Neuronal stem cell (in vitro differentiated cells): Measurements from ENCODE around the gene PARP14.
A peak's percentile ranks its signal among the peaks of the same experiment; 100 is the strongest.
"Not testable (repeated sequence)": the region's sequence is repeated elsewhere in the genome, so short reads cannot be mapped to it uniquely, and the experiment has no call there.

Experiments
- DNase-seq: peaks from one replicate; pipeline ENCODE4 v3.0.0-alpha.2; 2013; ENCODE audit warnings: low spot score
- H2AFZ ChIP-seq: one replicate; pipeline ENCODE4 v1.6.1; 2013; ENCODE audit warnings: mild to moderate bottlenecking, low read length, inconsistent platforms
- H2AK5ac ChIP-seq: 2 replicates; pipeline ENCODE4 v1.6.1; 2013; ENCODE audit warnings: low read depth, mild to moderate bottlenecking, inconsistent platforms, low read length, moderate library complexity, mixed read lengths
- H2BK120ac ChIP-seq: 2 replicates; pipeline ENCODE4 v1.6.1; 2013; ENCODE audit warnings: low read depth, mild to moderate bottlenecking, inconsistent platforms, low read length, moderate library complexity, mixed read lengths
- H2BK12ac ChIP-seq: one replicate; pipeline ENCODE4 v1.6.1; 2013; ENCODE audit warnings: low read length, inconsistent platforms
- H2BK15ac ChIP-seq: 2 replicates; pipeline ENCODE4 v1.6.1; 2013; ENCODE audit warnings: mild to moderate bottlenecking, low read length, inconsistent platforms, mixed read lengths
- H2BK5ac ChIP-seq: one replicate; pipeline ENCODE4 v1.6.1; 2013; ENCODE audit warnings: inconsistent platforms, mild to moderate bottlenecking, low read length, moderate library complexity
- H3K14ac ChIP-seq: one replicate; pipeline ENCODE4 v1.6.1; 2013; ENCODE audit warnings: low read length, inconsistent platforms
- H3K18ac ChIP-seq: 2 replicates; pipeline ENCODE4 v1.6.1; 2013; ENCODE audit warnings: low read length, inconsistent platforms
- H3K23ac ChIP-seq: 2 replicates; pipeline ENCODE4 v1.6.1; 2013; ENCODE audit warnings: low read depth, mild to moderate bottlenecking, mixed read lengths, low read length, inconsistent platforms; ENCODE audit not compliant: poor library complexity
- H3K27ac ChIP-seq: replicated peaks from 3 replicates; pipeline ENCODE4 v1.5.1; 2013; ENCODE audit warnings: low read length, inconsistent platforms
- H3K27me3 ChIP-seq, 3 experiments: 2 replicates each; pipeline ENCODE4 v1.6.1; 2013; ENCODE audit warnings: low read length in 3 of 3, mild to moderate bottlenecking in 2 of 3, inconsistent platforms in 1 of 3, low read depth in 1 of 3, mixed read lengths in 1 of 3, moderate library complexity in 1 of 3; ENCODE audit not compliant: control insufficient read depth in 3 of 3, insufficient read depth in 3 of 3
- H3K36me3 ChIP-seq, 2 donors: replicated peaks in 1 of 2; 2 replicates each; pipeline ENCODE4 v1.6.1; 2013; ENCODE audit warnings: low read length in 2 of 2; ENCODE audit not compliant: control insufficient read depth in 2 of 2, insufficient read depth in 2 of 2
- H3K4ac ChIP-seq: 2 replicates; pipeline ENCODE4 v1.6.1; 2013; ENCODE audit warnings: inconsistent platforms, mild to moderate bottlenecking, low read length, moderate library complexity
- H3K4me1 ChIP-seq, 2 donors: 1 replicate in 1 of 2; 2 replicates in 1 of 2; pipeline ENCODE4 v1.6.1; 2013; ENCODE audit warnings: low read length in 2 of 2, low read depth in 1 of 2; ENCODE audit not compliant: control insufficient read depth in 2 of 2, insufficient read depth in 1 of 2
- H3K4me2 ChIP-seq: one replicate; pipeline ENCODE4 v1.6.1; 2013; ENCODE audit warnings: mild to moderate bottlenecking, low read length, inconsistent platforms; ENCODE audit not compliant: insufficient read depth, poor library complexity, severe bottlenecking
- H3K4me3 ChIP-seq, 2 donors: 2 replicates each; pipeline ENCODE4 v1.5.1; 2013; ENCODE audit warnings: low read length in 2 of 2, mild to moderate bottlenecking in 2 of 2, inconsistent platforms in 1 of 2, moderate library complexity in 1 of 2
- H3K79me1 ChIP-seq: one replicate; pipeline ENCODE4 v1.6.1; 2013; ENCODE audit warnings: low read depth, mild to moderate bottlenecking, inconsistent platforms, low read length, moderate library complexity
- H3K9ac ChIP-seq: one replicate; pipeline ENCODE4 v1.6.1; 2013; ENCODE audit warnings: mild to moderate bottlenecking, low read depth, low read length, inconsistent platforms; ENCODE audit not compliant: poor library complexity
- H3K9me3 ChIP-seq, 2 donors: replicated peaks in 1 of 2; 2 replicates each; pipeline versions ENCODE3 to v1.6.1; 2013; ENCODE audit warnings: low read length in 2 of 2, mild to moderate bottlenecking in 2 of 2, inconsistent platforms in 1 of 2, low read depth in 1 of 2, mixed read lengths in 1 of 2, moderate library complexity in 1 of 2; ENCODE audit not compliant: control insufficient read depth in 2 of 2, insufficient read depth in 1 of 2
- H4K8ac ChIP-seq: one replicate; pipeline ENCODE4 v1.6.1; 2013; ENCODE audit warnings: low read depth, mild to moderate bottlenecking, inconsistent platforms, low read length, moderate library complexity
- H4K91ac ChIP-seq: one replicate; pipeline ENCODE4 v1.6.1; 2013; ENCODE audit warnings: low read length, low read depth, mild to moderate bottlenecking, inconsistent platforms; ENCODE audit not compliant: poor library complexity
- WGBS, 2 donors: extraction: QIAGEN DNeasy Blood & Tissue Kit; methylation state at CpG; one replicate each; pipeline ENCODE4 v1.1.7; 2013; ENCODE audit warnings: missing lambda C conversion rate in 2 of 2, mixed read lengths in 1 of 2; ENCODE audit not compliant: insufficient read length in 2 of 2, insufficient replicate concordance in 1 of 2; ENCODE audit errors: extremely low coverage in 2 of 2; 5-methylcytosine and 5-hydroxymethylcytosine counted together

PARP14 gene

GRCh38 chr3:122747295-122747694 is 66.7 kb downstream of the PARP14 start:
- H3K14ac ChIP-seq, H4K91ac ChIP-seq, H2BK15ac ChIP-seq, H3K9ac ChIP-seq, H3K79me1 ChIP-seq, H3K4ac ChIP-seq, H3K23ac ChIP-seq, DNase-seq, H3K27ac ChIP-seq, H3K4me2 ChIP-seq, H3K9me3 ChIP-seq, H3K18ac ChIP-seq, H2BK12ac ChIP-seq, H4K8ac ChIP-seq, H2BK120ac ChIP-seq, H2BK5ac ChIP-seq, H3K27me3 ChIP-seq, H2AFZ ChIP-seq, H3K4me1 ChIP-seq, H3K4me3 ChIP-seq, H2AK5ac ChIP-seq: not testable (repeated sequence)
- no CpG with 5 or more reads among the region's 35 CpGs for WGBS, 2 donors
- peaks cover 0 to 11% of the 10 kb centered on the region in 2 donors for H3K36me3 ChIP-seq

- no peak overlapping the region for H2AK5ac ChIP-seq
- no peak for DNase-seq
- no peaks in the 10 kb centered on the region for H3K4me1 ChIP-seq
- no peak overlapping the region for H4K91ac ChIP-seq
- no peak overlapping the region for H3K4ac ChIP-seq
- H3K4me2 ChIP-seq, result no peak overlapping the region
- H2BK15ac ChIP-seq, result no peak overlapping the region
- H3K23ac ChIP-seq, result no peak overlapping the region
- no peak overlapping the region for H2BK12ac ChIP-seq
- H3K4me3 ChIP-seq, result no peak overlapping the region
- H3K18ac ChIP-seq, result no peak overlapping the region
- H3K9me3 ChIP-seq, result peaks cover 0 to 6% of the 10 kb centered on the region in 2 donors
- no peak overlapping the region for H3K9ac ChIP-seq
- no peak overlapping the region for H2BK5ac ChIP-seq
- H3K79me1 ChIP-seq, result no peaks in the 10 kb centered on the region
- WGBS, 2 donors, result no CpG with 5 or more reads among the region's 1 CpG
- H3K36me3 ChIP-seq, result peaks cover 0 to 14% of the 10 kb centered on the region in 2 donors
- H3K14ac ChIP-seq, result no peak overlapping the region
- H2AFZ ChIP-seq, result no peak overlapping the region
- H3K27ac ChIP-seq, result no peak overlapping the region
- H3K27me3 ChIP-seq, result no peaks in the 10 kb centered on the region
- H4K8ac ChIP-seq, result no peak overlapping the region
- H2BK120ac ChIP-seq, result no peak overlapping the region
Observed at GRCh38 chr3:122748347-122748746, 67.7 kb downstream of the PARP14 start.

GRCh38 chr3:122754929-122755328 is 74.3 kb downstream of the PARP14 start:
- Histone ChIP-seq H2AK5ac (no peak overlapping the region), H4K8ac (no peak overlapping the region), H3K18ac (no peak overlapping the region), H3K4me2 (no peak overlapping the region), H3K14ac (no peak overlapping the region), H4K91ac (no peak overlapping the region), H2AFZ (no peak overlapping the region), H3K9ac (no peak overlapping the region), H2BK5ac (no peak overlapping the region), H2BK120ac (no peak overlapping the region), H3K79me1 (no peaks in the 10 kb centered on the region), H2BK12ac (no peak overlapping the region), H2BK15ac (no peak overlapping the region), H3K36me3 (peaks cover 0 to 36% of the 10 kb centered on the region in 2 donors), H3K4me1 (no peaks in the 10 kb centered on the region), H3K4ac (no peak overlapping the region), H3K9me3 (no peaks in the 10 kb centered on the region), H3K27me3 (no peaks in the 10 kb centered on the region), H3K23ac (no peak overlapping the region), H3K4me3 (no peak overlapping the region), H3K27ac (no peak overlapping the region)
- peak; percentile 18 for DNase-seq
- no CpG with 5 or more reads among the region's 5 CpGs for WGBS, 2 donors

- H3K18ac ChIP-seq, result no peak overlapping the region
- no peak overlapping the region for H3K4me3 ChIP-seq
- H3K4ac ChIP-seq, result no peak overlapping the region
- H3K14ac ChIP-seq, result no peak overlapping the region
- no peak overlapping the region for H3K4me2 ChIP-seq
- no peaks in the 10 kb centered on the region for H3K27me3 ChIP-seq
- no peak overlapping the region for H2AFZ ChIP-seq
- H3K36me3 ChIP-seq, result peaks cover 0 to 36% of the 10 kb centered on the region in 2 donors
- no peak overlapping the region for H2AK5ac ChIP-seq
- no CpG with 5 or more reads among the region's 2 CpGs for WGBS, 2 donors
- H3K79me1 ChIP-seq, result no peaks in the 10 kb centered on the region
- no peak overlapping the region for H2BK15ac ChIP-seq
- no peak overlapping the region for H3K27ac ChIP-seq
- H2BK12ac ChIP-seq, result no peak overlapping the region
- no peak overlapping the region for H2BK120ac ChIP-seq
- no peak overlapping the region for H4K91ac ChIP-seq
- H3K9ac ChIP-seq, result no peak overlapping the region
- no peak overlapping the region for H2BK5ac ChIP-seq
- no peak overlapping the region for H4K8ac ChIP-seq
- no peak overlapping the region for H3K23ac ChIP-seq
- peaks cover 0 to under 1% of the 10 kb centered on the region in 2 donors for H3K4me1 ChIP-seq
- no peaks in the 10 kb centered on the region for H3K9me3 ChIP-seq
- DNase-seq, result no peak
Observed at GRCh38 chr3:122755491-122755890, 74.9 kb downstream of the PARP14 start.
